HG03135 (cell line): Measurements from ENCODE around the gene EYA2.

Experiments
- ATAC-seq: cut with Tn5 transposase; IDR thresholded peaks from one replicate; pipeline ENCODE4 v1.9.1; 2021; ENCODE audit warnings: mild to moderate bottlenecking, moderate library complexity; ENCODE audit not compliant: unreplicated experiment

Gene EYA2

GRCh38 chr20:47031821-47032220, 137.2 kb downstream of the EYA2 start:
- no peak for ATAC-seq

- no peak for ATAC-seq
Observed at GRCh38 chr20:47032933-47033578, 138.4 kb downstream of the EYA2 start.

GRCh38 chr20:47033665-47034064, 139.0 kb downstream of the EYA2 start:
- no peak for ATAC-seq

- ATAC-seq = no peak
Observed at GRCh38 chr20:47035026-47035590, 140.5 kb downstream of the EYA2 start.

- ATAC-seq = no peak
Observed at GRCh38 chr20:47036091-47036870, 141.6 kb downstream of the EYA2 start.

- no peak for ATAC-seq
Observed at GRCh38 chr20:47038566-47039560, 144.2 kb downstream of the EYA2 start.

GRCh38 chr20:47040506-47041125, 146.0 kb downstream of the EYA2 start:
- ATAC-seq = no peak

- no peak for ATAC-seq
Observed at GRCh38 chr20:47041396-47041899, 146.8 kb downstream of the EYA2 start.

- no peak for ATAC-seq
Observed at GRCh38 chr20:47042464-47042863, 147.8 kb downstream of the EYA2 start.

GRCh38 chr20:47043086-47043485, 148.4 kb downstream of the EYA2 start:
- ATAC-seq = no peak

- no peak for ATAC-seq
Observed at GRCh38 chr20:47044938-47045337, 150.3 kb downstream of the EYA2 start.

- no peak for ATAC-seq
Observed at GRCh38 chr20:47048054-47048453, 153.4 kb downstream of the EYA2 start.

- no peak for ATAC-seq
Observed at GRCh38 chr20:47049771-47050170, 155.1 kb downstream of the EYA2 start.

- no peak for ATAC-seq
Observed at GRCh38 chr20:47050996-47051395, 156.4 kb downstream of the EYA2 start.

- no peak for ATAC-seq
Observed at GRCh38 chr20:47051936-47052526, 157.4 kb downstream of the EYA2 start.

- ATAC-seq = no peak
Observed at GRCh38 chr20:47054506-47054905, 159.9 kb downstream of the EYA2 start.

GRCh38 chr20:47054945-47055344, 160.3 kb downstream of the EYA2 start:
- no peak for ATAC-seq

- ATAC-seq = no peak
Observed at GRCh38 chr20:47055699-47056369, 161.2 kb downstream of the EYA2 start.

- ATAC-seq = no peak
Observed at GRCh38 chr20:47057661-47058060, 163.0 kb downstream of the EYA2 start.
